DND-41 (cell line): Measurements from ENCODE around the gene ACP3.

Experiments
- ATAC-seq: fragments of 200-7000 bp; cut with Tn5 transposase; 3 replicates; pipeline ENCODE4 v1.9.1; 2021; ENCODE audit warnings: low read depth; ENCODE audit not compliant: insufficient read depth
- DNase-seq: peaks from one replicate; pipeline ENCODE4 v3.0.0-alpha.2; 2020
- H2AFZ ChIP-seq: 2 replicates; pipeline ENCODE4 v1.6.0; 2012; ENCODE audit warnings: low read depth, low read length
- H3K27ac ChIP-seq: 2 replicates; pipeline ENCODE4 v1.5.1; 2012; ENCODE audit warnings: low read length, inconsistent platforms
- H3K27me3 ChIP-seq: fragments of 200-600 bp; sonication (generic); 2 replicates; pipeline ENCODE4 v1.6.0; 2012; ENCODE audit warnings: low read length, mild to moderate bottlenecking, inconsistent platforms; ENCODE audit not compliant: insufficient read depth, poor library complexity
- H3K36me3 ChIP-seq: 2 replicates; pipeline ENCODE4 v1.5.1; 2012; ENCODE audit warnings: low read length, inconsistent platforms; ENCODE audit not compliant: insufficient read depth
- H3K4me1 ChIP-seq: 2 replicates; pipeline ENCODE4 v1.5.1; 2012; ENCODE audit warnings: mild to moderate bottlenecking, low read length; ENCODE audit not compliant: insufficient read depth
- H3K4me2 ChIP-seq: 2 replicates; pipeline ENCODE4 v1.6.0; 2012; ENCODE audit warnings: mild to moderate bottlenecking, moderate library complexity, low read length, inconsistent platforms; ENCODE audit not compliant: insufficient read depth
- H3K4me3 ChIP-seq, 2 experiments: fragments of 200-600 bp in 1 of 2; shearing (Covaris generic) in 1 of 2; 2 replicates each; pipeline ENCODE4 v1.5.1; 2012 to 2016; ENCODE audit warnings: inconsistent platforms in 2 of 2, low read length in 2 of 2, mild to moderate bottlenecking in 2 of 2, low read depth in 1 of 2, moderate library complexity in 1 of 2
- H3K79me2 ChIP-seq: 2 replicates; pipeline ENCODE4 v1.6.0; 2012; ENCODE audit warnings: low read length, inconsistent platforms; ENCODE audit not compliant: insufficient read depth
- H3K9ac ChIP-seq: 2 replicates; pipeline ENCODE4 v1.6.0; 2012; ENCODE audit warnings: low read depth, mild to moderate bottlenecking, inconsistent platforms, low read length, moderate library complexity
- H3K9me3 ChIP-seq: 2 replicates; pipeline ENCODE4 v1.5.1; 2012; ENCODE audit warnings: low read length, moderate library complexity, mild to moderate bottlenecking, inconsistent platforms; ENCODE audit not compliant: insufficient read depth, severe bottlenecking
- H4K20me1 ChIP-seq: 2 replicates; pipeline ENCODE4 v1.6.0; 2012; ENCODE audit warnings: low read length; ENCODE audit not compliant: insufficient read depth
- EZH2 ChIP-seq: IDR thresholded peaks from 3 replicates; pipeline ENCODE4 v1.6.1; 2012; ENCODE audit warnings: borderline replicate concordance, low read depth, mild to moderate bottlenecking, moderate library complexity, low read length, inconsistent platforms; ENCODE audit not compliant: severe bottlenecking
- TF ChIP-seq, protein P1 (sequence below): IDR thresholded peaks from 2 replicates; pipeline ENCODE4 v1.5.1; 2012; ENCODE audit warnings: borderline replicate concordance, low read length, moderate library complexity, mild to moderate bottlenecking; ENCODE audit not compliant: poor library complexity, severe bottlenecking; ENCODE audit errors: extremely low read depth

Gene ACP3

DNA sequence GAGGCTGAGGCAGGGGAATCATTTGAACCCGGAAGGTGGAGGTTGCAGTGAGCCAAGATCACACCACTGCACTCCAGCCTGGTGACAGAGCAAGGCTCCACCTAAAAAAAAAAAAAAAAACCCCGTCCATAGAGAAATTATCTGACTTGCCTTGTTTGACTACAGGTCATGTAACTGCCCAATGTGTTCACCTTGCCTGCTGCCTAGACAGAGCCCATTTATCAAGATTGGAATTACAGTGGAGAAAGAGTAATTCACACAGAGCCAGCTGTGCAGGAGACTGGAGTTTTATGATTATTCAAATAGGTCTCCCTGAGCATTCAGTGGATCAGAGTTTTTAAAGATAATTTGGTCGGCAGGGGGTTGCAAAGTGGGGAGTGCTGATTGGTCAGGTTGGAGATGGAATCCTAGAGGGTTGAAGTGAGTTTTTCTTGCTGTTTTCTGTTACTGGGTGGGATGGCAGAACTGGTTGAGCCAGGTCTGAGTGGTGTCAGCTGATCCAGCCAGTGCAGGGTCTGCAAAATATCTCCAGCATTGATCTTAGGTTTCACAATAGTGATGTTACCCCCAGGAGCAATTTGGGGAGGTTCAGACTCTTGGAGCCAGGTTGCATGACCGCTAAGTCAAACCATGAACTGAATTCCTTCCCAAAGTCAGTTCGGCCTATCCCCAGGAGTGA, 40.8 kb upstream of the ACP3 start:
- no peak overlapping the region for H3K4me3 ChIP-seq
- H3K4me1 ChIP-seq = no peaks in the 10 kb centered on the region
- no peak for DNase-seq
- no peaks in the 10 kb centered on the region for H4K20me1 ChIP-seq
- no peak for ATAC-seq
- no peak overlapping the region for H3K27ac ChIP-seq
- no peak overlapping the region for H2AFZ ChIP-seq
- TF ChIP-seq EZH2 = no peak
- TF ChIP-seq, protein P1, sequence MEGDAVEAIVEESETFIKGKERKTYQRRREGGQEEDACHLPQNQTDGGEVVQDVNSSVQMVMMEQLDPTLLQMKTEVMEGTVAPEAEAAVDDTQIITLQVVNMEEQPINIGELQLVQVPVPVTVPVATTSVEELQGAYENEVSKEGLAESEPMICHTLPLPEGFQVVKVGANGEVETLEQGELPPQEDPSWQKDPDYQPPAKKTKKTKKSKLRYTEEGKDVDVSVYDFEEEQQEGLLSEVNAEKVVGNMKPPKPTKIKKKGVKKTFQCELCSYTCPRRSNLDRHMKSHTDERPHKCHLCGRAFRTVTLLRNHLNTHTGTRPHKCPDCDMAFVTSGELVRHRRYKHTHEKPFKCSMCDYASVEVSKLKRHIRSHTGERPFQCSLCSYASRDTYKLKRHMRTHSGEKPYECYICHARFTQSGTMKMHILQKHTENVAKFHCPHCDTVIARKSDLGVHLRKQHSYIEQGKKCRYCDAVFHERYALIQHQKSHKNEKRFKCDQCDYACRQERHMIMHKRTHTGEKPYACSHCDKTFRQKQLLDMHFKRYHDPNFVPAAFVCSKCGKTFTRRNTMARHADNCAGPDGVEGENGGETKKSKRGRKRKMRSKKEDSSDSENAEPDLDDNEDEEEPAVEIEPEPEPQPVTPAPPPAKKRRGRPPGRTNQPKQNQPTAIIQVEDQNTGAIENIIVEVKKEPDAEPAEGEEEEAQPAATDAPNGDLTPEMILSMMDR = no peak
- H3K27me3 ChIP-seq = no peaks in the 10 kb centered on the region
- H3K36me3 ChIP-seq = no peaks in the 10 kb centered on the region
- H3K9ac ChIP-seq = no peak overlapping the region
- H3K4me2 ChIP-seq = no peak overlapping the region
- H3K79me2 ChIP-seq = no peaks in the 10 kb centered on the region
- no peaks in the 10 kb centered on the region for H3K9me3 ChIP-seq

DNA sequence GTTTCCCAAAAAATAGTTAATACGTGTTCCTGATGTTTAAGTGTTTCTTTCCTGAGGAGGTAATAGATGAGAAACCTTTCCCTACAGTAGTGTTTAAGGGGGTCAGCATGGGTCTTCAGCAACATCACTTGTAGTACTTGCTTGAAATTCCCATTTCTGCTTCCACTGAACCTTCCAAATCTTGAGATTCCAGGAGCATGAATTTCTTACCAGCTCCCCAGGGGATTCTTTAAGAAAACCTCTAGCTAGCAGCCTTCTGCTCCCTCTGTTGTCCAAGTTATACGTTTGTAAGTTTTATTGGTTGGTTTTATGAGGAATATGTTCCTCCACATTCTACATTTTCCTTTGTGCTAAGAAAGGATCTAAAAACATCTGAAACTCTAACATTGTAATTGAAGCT, 38.2 kb upstream of the ACP3 start:
- Histone ChIP-seq H3K4me3 (no peak overlapping the region), H4K20me1 (no peaks in the 10 kb centered on the region), H3K4me1 (no peaks in the 10 kb centered on the region), H3K4me2 (no peak overlapping the region), H3K36me3 (no peaks in the 10 kb centered on the region), H3K27ac (no peak overlapping the region), H3K9me3 (no peaks in the 10 kb centered on the region), H3K79me2 (no peaks in the 10 kb centered on the region), H2AFZ (no peak overlapping the region), H3K9ac (no peak overlapping the region), H3K27me3 (no peaks in the 10 kb centered on the region)
- DNase-seq = no peak
- no peak for ATAC-seq
- no peak for TF ChIP-seq EZH2
- TF ChIP-seq, protein P1 = no peak

DNA sequence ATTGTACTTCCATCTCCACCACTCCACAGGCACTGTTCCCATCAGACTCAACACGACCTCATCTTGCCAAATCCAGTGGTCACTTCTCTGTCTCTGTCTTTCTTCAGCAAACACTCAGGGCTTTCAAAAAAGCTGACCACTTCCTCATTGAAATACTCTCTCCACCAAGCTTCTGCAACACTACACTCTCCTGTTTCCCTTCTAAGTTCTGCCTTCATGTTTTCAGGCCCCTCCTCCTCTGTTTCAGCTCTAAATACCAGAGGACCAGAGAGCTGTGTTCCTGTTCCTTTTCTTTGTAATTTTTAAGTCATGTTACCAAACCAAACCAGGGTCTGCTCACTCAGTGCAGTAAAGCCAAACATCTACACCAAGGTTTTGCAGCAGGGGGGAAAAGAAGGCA, 33.8 kb upstream of the ACP3 start:
- no peak overlapping the region for H3K27ac ChIP-seq
- DNase-seq = no peak
- H3K27me3 ChIP-seq = no peaks in the 10 kb centered on the region
- no peak overlapping the region for H2AFZ ChIP-seq
- H3K4me1 ChIP-seq = no peaks in the 10 kb centered on the region
- H3K9ac ChIP-seq = no peak overlapping the region
- H3K4me2 ChIP-seq = no peak overlapping the region
- no peaks in the 10 kb centered on the region for H3K36me3 ChIP-seq
- H3K9me3 ChIP-seq = no peaks in the 10 kb centered on the region
- TF ChIP-seq, protein P1 = no peak
- TF ChIP-seq EZH2 = no peak
- no peak for ATAC-seq
- no peak overlapping the region for H3K4me3 ChIP-seq
- no peaks in the 10 kb centered on the region for H3K79me2 ChIP-seq
- H4K20me1 ChIP-seq = no peaks in the 10 kb centered on the region

DNA sequence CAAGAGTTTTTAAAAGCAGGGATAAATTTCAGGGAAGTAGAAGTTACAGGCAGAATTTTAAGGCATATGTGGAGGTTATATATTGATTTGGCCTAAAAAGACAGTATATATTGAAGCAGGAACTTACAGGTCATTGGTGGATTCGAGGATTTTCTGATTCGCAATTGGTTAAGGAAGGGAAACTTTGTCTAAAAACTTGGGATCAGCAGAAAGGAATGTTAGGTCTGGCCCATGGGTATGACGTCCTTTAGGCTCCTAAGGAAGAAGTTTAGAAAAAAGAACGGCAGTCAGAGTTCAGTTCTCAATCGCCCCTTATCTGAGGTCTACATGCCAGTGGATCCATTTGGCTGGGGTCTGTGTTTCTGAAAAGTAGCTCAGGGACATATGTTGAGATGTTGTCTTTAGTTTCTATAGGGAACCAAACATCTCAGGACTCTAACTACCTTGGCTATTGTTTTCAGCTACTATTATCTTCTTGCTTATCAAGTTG, 33.2 kb upstream of the ACP3 start:
- Histone ChIP-seq H3K36me3 (no peaks in the 10 kb centered on the region), H3K4me1 (no peaks in the 10 kb centered on the region), H4K20me1 (no peaks in the 10 kb centered on the region), H3K4me2 (no peak overlapping the region), H3K79me2 (no peaks in the 10 kb centered on the region), H3K9me3 (no peaks in the 10 kb centered on the region), H2AFZ (no peak overlapping the region), H3K27ac (no peak overlapping the region), H3K27me3 (no peaks in the 10 kb centered on the region), H3K9ac (no peak overlapping the region), H3K4me3 (no peak overlapping the region)
- TF ChIP-seq EZH2 = no peak
- TF ChIP-seq, protein P1 = no peak
- DNase-seq = no peak
- ATAC-seq = no peak
